ENCODE measurements around the gene ZC3HAV1. TPM values are rescaled to one million over a fixed set of nuclear protein-coding genes. Genes with fewer than 3 reads are reported as not detected.
"Not testable (repeated sequence)": the region's sequence is repeated elsewhere in the genome, so short reads cannot be mapped to it uniquely, and the experiment has no call there.

Gene ZC3HAV1
- total RNA-seq, 3 donors from 2014 or later = 78.5 to 93.0 (median 82.4) TPM

GRCh38 chr7:139065323-139065722 is 44.2 kb downstream of the ZC3HAV1 start:
- Mint-ChIP-seq H3K4me1 (ENCODE audit: low read depth) (peaks cover 56% of the 10 kb centered on the region), H3K9me3 (no peaks in the 10 kb centered on the region), H3K36me3 (ENCODE audit: insufficient read depth) (peaks cover 78% of the 10 kb centered on the region), H3K4me3 (no peak overlapping the region), H3K27me3 (ENCODE audit: low read depth) (no peaks in the 10 kb centered on the region)
- ATAC-seq (no peak), DNase-seq (no peak)

- no peak overlapping the region for H3K4me3 Mint-ChIP-seq
- H3K27me3 Mint-ChIP-seq (ENCODE audit: low read depth) = no peaks in the 10 kb centered on the region
- H3K36me3 Mint-ChIP-seq (ENCODE audit: insufficient read depth) = peaks cover 65% of the 10 kb centered on the region
- peaks cover 53% of the 10 kb centered on the region for H3K4me1 Mint-ChIP-seq (ENCODE audit: low read depth)
- ATAC-seq (peak; percentile 69 to 71), DNase-seq (no peak)
- H3K9me3 Mint-ChIP-seq = no peaks in the 10 kb centered on the region
Observed at GRCh38 chr7:139061416-139061815, 48.1 kb downstream of the ZC3HAV1 start.

DNA sequence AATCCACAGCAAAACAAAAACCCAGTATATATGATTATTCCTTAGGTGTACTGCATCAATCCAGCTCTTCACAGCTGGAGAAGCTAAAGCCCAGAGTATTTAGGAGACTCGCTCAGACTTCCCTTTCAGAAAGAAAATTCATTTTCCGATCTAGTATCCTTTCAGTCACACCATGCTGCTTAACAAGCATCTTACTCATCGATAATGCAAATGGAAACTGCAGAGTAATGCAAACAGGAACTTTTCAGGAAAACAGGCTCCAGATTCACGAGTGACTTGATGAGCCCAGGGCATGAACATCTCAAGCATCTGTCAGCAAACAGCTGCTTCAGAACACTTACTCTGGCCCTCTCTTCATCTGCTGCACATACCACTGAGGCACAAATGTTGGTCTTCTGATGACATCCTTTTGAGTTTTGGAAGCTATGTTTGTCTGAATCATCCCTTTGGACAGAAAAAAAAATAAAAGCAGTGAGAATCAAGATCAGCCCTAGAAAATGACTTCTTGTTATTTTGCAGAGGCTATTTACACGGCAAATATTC is 48.8 kb downstream of the ZC3HAV1 start:
- H3K36me3 Mint-ChIP-seq (ENCODE audit: insufficient read depth) = peaks cover 64% of the 10 kb centered on the region
- peaks cover 57% of the 10 kb centered on the region for H3K4me1 Mint-ChIP-seq (ENCODE audit: low read depth)
- ATAC-seq (no peak), DNase-seq (no peak)
- no peak overlapping the region for H3K4me3 Mint-ChIP-seq
- no peaks in the 10 kb centered on the region for H3K27me3 Mint-ChIP-seq (ENCODE audit: low read depth)
- H3K9me3 Mint-ChIP-seq = no peaks in the 10 kb centered on the region

- H3K27me3 Mint-ChIP-seq (ENCODE audit: low read depth) = no peaks in the 10 kb centered on the region
- no peak for ATAC-seq
- H3K4me1 Mint-ChIP-seq (ENCODE audit: low read depth) = peaks cover 56% of the 10 kb centered on the region
Observed at GRCh38 chr7:139059905-139060304, 49.6 kb downstream of the ZC3HAV1 start.

GRCh38 chr7:139058943-139059342 is 50.6 kb downstream of the ZC3HAV1 start:
- no peak for DNase-seq
- ATAC-seq = no peak
- no peak overlapping the region for H3K4me3 Mint-ChIP-seq
- H3K9me3 Mint-ChIP-seq = no peaks in the 10 kb centered on the region
- H3K27me3 Mint-ChIP-seq (ENCODE audit: low read depth) = no peaks in the 10 kb centered on the region
- peaks cover 54% of the 10 kb centered on the region for H3K36me3 Mint-ChIP-seq (ENCODE audit: insufficient read depth)
- peaks cover 50% of the 10 kb centered on the region for H3K4me1 Mint-ChIP-seq (ENCODE audit: low read depth)

More at GRCh38 chr7:139059905-139060304, 49.6 kb downstream of the ZC3HAV1 start:
- H3K36me3 Mint-ChIP-seq (ENCODE audit: insufficient read depth) = peaks cover 58% of the 10 kb centered on the region
- DNase-seq = no peak
- no peaks in the 10 kb centered on the region for H3K9me3 Mint-ChIP-seq
- no peak overlapping the region for H3K4me3 Mint-ChIP-seq

GRCh38 chr7:139055674-139056073 is 53.8 kb downstream of the ZC3HAV1 start:
- Mint-ChIP-seq H3K36me3 (ENCODE audit: insufficient read depth) (peaks cover 41% of the 10 kb centered on the region), H3K4me3 (no peak overlapping the region), H3K27me3 (ENCODE audit: low read depth) (no peaks in the 10 kb centered on the region), H3K9me3 (no peaks in the 10 kb centered on the region), H3K4me1 (ENCODE audit: low read depth) (peaks cover 26% of the 10 kb centered on the region)
- DNase-seq = no peak
- ATAC-seq = no peak

DNA sequence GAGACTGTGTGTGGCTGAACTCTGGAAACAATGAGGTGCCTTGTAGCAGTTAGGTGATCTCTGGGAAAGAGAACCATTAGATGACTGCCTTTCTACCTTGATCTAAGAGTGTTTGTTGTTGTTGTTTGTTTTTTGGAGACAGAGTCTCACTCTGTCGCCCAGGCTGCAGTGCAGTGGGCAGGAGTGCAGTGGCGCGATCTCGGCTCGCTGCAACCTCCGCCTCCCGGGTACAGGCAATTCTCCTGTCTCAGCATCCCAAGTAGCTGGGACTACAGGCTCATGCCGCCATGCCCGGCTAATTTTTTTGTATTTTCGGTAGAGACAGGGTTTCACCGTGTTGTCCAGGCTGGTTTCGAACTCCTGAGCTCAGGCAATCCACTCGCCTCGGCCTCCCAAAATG is 54.9 kb downstream of the ZC3HAV1 start:
- not testable (repeated sequence) for ATAC-seq; H3K9me3 Mint-ChIP-seq; H3K4me3 Mint-ChIP-seq; H3K27me3 Mint-ChIP-seq (ENCODE audit: low read depth); DNase-seq
- Mint-ChIP-seq H3K4me1 (ENCODE audit: low read depth) (peaks cover 22% of the 10 kb centered on the region), H3K36me3 (ENCODE audit: insufficient read depth) (peaks cover 38% of the 10 kb centered on the region)

DNA sequence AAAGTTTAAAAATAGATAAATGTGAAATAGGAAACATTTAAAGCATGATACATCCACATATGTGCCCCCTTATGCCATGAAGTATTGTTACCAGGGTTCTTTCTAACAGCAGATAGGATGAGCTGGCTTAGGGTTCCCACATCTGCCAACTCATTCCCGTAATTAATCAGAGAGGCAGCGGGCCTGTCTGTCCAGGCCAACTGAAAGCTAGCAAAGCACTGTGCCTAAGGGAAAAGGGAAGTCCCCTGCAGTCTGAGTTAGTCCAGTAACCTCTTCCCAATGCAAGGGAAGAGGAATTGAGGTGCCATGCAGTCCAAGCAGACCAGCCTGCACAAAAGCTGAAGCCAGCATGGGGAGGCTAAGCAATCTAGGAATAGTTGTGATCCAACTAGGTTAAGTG is 55.4 kb downstream of the ZC3HAV1 start:
- Mint-ChIP-seq H3K27me3 (ENCODE audit: low read depth) (no peaks in the 10 kb centered on the region), H3K9me3 (no peaks in the 10 kb centered on the region), H3K4me1 (ENCODE audit: low read depth) (peaks cover 27% of the 10 kb centered on the region), H3K4me3 (no peak overlapping the region), H3K36me3 (ENCODE audit: insufficient read depth) (peaks cover 43% of the 10 kb centered on the region)
- DNase-seq (no peak), ATAC-seq (no peak)

DNA sequence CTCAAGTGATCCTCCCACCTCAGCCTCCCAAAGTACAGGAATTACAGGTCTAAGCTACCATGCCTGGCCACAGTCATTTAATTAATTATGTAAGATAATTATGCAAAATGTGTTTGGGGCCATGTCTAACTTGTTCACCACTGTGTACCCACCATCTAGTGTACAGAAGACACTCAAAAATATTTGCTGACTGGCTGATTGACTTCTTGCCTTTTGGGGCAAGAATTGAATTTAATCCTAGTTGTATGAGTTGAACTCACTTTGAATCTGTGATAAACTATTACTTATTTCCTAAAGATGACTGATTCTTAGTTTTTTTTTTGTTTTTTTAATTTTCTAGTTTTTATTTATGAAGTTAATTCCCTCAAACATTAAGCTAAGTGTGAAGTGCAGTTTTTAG is 57.9 kb downstream of the ZC3HAV1 start:
- no peak for ATAC-seq
- Mint-ChIP-seq H3K27me3 (ENCODE audit: low read depth) (no peaks in the 10 kb centered on the region), H3K9me3 (no peaks in the 10 kb centered on the region), H3K36me3 (ENCODE audit: insufficient read depth) (peaks cover 47% of the 10 kb centered on the region), H3K4me3 (no peak overlapping the region), H3K4me1 (ENCODE audit: low read depth) (peaks cover 34% of the 10 kb centered on the region)
- DNase-seq = no peak

DNA sequence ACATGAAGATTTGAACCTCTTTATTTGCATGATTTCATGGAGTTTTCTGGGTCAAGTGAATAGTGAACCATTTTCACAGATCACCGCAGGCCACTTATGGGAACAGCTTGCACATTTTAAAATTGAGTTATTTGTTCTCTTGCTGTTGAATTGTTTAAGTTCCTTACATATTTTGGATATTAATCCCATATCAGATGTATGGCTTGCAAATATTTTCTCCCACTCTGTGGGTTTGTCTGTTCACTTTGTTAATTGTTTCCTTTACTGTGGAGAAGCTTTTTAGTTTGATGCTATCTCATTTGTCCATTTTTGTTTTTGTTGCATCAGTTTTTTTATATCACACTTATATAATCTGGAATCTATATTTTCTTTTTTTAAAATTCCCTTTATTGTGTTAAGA is 59.6 kb downstream of the ZC3HAV1 start:
- H3K36me3 Mint-ChIP-seq (ENCODE audit: insufficient read depth) = peaks cover 55% of the 10 kb centered on the region
- no peaks in the 10 kb centered on the region for H3K9me3 Mint-ChIP-seq
- no peaks in the 10 kb centered on the region for H3K27me3 Mint-ChIP-seq (ENCODE audit: low read depth)
- no peak overlapping the region for H3K4me3 Mint-ChIP-seq
- ATAC-seq (no peak), DNase-seq (no peak)
- peaks cover 45% of the 10 kb centered on the region for H3K4me1 Mint-ChIP-seq (ENCODE audit: low read depth)

- ATAC-seq = no peak
- H3K36me3 Mint-ChIP-seq (ENCODE audit: insufficient read depth) = peaks cover 57% of the 10 kb centered on the region
- DNase-seq = no peak
- H3K9me3 Mint-ChIP-seq = no peaks in the 10 kb centered on the region
- H3K4me1 Mint-ChIP-seq (ENCODE audit: low read depth) = peaks cover 53% of the 10 kb centered on the region
- no peaks in the 10 kb centered on the region for H3K27me3 Mint-ChIP-seq (ENCODE audit: low read depth)
- no peak overlapping the region for H3K4me3 Mint-ChIP-seq
Observed at GRCh38 chr7:139049111-139049510, 60.4 kb downstream of the ZC3HAV1 start.

- Mint-ChIP-seq H3K27me3 (ENCODE audit: low read depth) (no peaks in the 10 kb centered on the region), H3K9me3 (no peaks in the 10 kb centered on the region), H3K4me1 (ENCODE audit: low read depth) (peaks cover 61% of the 10 kb centered on the region), H3K36me3 (ENCODE audit: insufficient read depth) (peaks cover 58% of the 10 kb centered on the region), H3K4me3 (no peak overlapping the region)
- ATAC-seq (peak; percentile 63 to 75), DNase-seq (no peak)
Observed at GRCh38 chr7:139047970-139048369, 61.5 kb downstream of the ZC3HAV1 start.

GRCh38 chr7:139046143-139046542 is 63.4 kb downstream of the ZC3HAV1 start:
- H3K4me3 Mint-ChIP-seq = no peak overlapping the region
- H3K4me1 Mint-ChIP-seq (ENCODE audit: low read depth) = peaks cover 70% of the 10 kb centered on the region
- H3K36me3 Mint-ChIP-seq (ENCODE audit: insufficient read depth) = peaks cover 54% of the 10 kb centered on the region
- no peaks in the 10 kb centered on the region for H3K27me3 Mint-ChIP-seq (ENCODE audit: low read depth)
- no peaks in the 10 kb centered on the region for H3K9me3 Mint-ChIP-seq
- DNase-seq = no peak
- ATAC-seq = no peak

DNA sequence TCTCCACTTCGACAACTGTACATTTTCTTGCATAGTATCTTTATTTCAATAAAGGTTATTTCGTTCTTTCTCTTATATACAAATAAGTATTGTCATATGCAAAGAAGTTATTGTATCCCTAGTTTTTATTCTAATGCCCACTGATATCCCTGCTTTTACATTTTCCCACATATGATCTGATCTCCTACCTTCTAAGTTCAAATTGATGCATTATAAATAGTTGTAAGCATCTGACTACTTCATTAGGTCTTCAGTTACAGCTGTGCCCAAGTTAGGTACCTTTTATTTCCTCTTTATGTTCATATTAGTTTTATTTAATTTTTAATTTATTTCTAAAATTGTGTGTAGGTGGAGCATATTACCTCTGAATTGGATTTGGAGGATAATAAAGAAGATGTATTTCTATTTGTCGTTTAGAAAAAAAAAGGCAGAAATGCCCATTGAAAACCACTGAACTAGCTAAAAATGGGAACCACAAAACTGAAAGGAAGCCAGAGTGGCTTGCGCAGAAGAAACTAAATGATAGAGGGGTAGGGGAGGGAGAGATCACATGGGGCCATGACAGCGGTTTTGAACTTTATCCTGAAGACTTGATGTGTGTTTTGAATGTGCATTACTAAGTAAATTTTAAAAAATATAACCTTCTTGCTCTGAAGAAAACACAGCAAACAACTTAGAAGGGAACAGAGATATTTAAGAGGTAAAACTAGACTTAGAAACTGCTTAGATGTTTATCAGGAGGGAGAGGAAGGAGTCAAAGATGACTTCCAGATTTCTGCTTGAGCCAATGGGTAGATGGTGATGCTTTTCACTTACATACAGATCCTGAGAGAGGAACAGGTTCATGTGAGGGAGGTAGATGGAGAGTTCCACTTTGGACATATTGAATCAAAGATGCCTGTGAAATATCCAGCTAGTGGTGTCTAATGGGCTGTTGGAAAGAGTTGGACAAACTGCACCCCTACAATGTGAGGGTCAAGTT is 64.4 kb downstream of the ZC3HAV1 start:
- Mint-ChIP-seq H3K27me3 (ENCODE audit: low read depth) (no peaks in the 10 kb centered on the region), H3K4me3 (peak overlapping the region; percentile 31), H3K4me1 (ENCODE audit: low read depth) (peaks cover 70% of the 10 kb centered on the region), H3K9me3 (no peaks in the 10 kb centered on the region), H3K36me3 (ENCODE audit: insufficient read depth) (peaks cover 51% of the 10 kb centered on the region)
- DNase-seq (no peak), ATAC-seq (no peak)

Data from activated T-cell treated with anti-CD3 and anti-CD28 coated beads, Interleukin-2, amount 50 U/mL, for 4 hours (primary cell).